GM12891 (cell line): ENCODE results near the gene CUL7.

Experiments used
- POLR2A ChIP-seq: IDR thresholded peaks from 2 replicates; pipeline ENCODE4 v1.6.1; 2011; ENCODE audit warnings: low read depth, low read length, control low read depth
- POLR2AphosphoS5 ChIP-seq: IDR thresholded peaks from 2 replicates; pipeline ENCODE4 v1.6.1; 2011; ENCODE audit warnings: low read depth, low read length, control low read depth
- TAF1 ChIP-seq: IDR thresholded peaks from 2 replicates; pipeline ENCODE4 v1.6.1; 2011; ENCODE audit warnings: low read depth, low read length, control low read depth

GRCh38 chr6:43001843-43002242 lies 51.8 kb downstream of the CUL7 start:
- no peak for TF ChIP-seq POLR2AphosphoS5
- no peak for TF ChIP-seq POLR2A
- TF ChIP-seq TAF1, result no peak
